HG02870 (cell line): Measurements from ENCODE around the gene PHACTR1.
"Not testable (repeated sequence)": the region's sequence is repeated elsewhere in the genome, so short reads cannot be mapped to it uniquely, and the experiment has no call there.

ENCODE experiments used
- ATAC-seq: cut with Tn5 transposase; IDR thresholded peaks from one replicate; pipeline ENCODE4 v1.9.1; 2021; ENCODE audit warnings: mild to moderate bottlenecking, moderate library complexity; ENCODE audit not compliant: unreplicated experiment

The PHACTR1 gene

DNA sequence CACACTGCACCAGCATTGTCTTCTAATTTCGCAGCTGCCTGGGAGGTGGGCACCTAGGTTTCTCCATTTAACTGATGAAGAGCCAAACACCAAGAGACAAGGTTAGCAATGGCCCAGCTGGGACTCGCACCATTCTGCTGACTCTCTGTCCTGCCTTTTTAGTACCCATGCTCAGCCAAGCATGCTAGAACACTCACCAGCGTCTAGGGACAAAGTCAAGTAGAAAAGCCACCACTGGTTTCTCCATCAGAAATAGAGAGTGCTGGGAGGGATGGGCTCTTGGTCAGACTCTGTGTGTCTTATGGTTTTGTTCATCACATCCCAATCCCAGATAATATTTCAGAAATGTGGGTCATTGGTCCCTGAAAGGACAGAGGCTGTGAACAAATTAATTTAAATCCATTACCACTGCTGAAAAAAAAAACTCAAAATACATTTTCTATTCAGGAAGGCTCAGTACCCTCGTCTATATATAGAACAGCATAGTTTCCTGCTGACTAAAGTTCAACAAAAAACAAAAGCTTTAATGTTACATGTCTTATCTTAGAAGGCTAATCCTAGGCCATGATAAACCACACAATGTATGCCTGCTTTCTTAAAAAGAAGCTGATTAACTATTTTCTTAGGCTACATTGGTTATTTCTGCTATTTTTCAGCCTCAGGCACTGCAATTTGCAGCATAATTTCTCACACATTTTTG, 500.8 kb downstream of the PHACTR1 start:
- ATAC-seq = no peak

DNA sequence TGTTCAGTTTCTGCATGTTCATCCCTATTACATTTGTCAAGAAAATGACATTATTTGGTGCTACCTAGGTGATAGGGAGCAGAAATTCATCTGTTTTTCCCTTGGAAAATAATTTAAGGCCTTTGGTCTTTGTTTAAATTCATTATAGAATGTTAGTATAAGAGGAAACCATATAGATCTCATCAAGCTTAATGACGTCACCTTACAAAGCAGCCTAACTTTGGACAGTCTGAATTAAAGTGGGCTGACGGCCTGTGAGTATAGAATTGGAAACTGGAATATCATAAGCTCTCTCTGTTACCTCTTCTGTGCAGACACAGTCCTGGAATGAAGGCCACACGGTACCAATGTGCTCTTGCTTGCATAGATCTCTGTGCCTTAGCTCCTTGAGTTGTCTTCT, 503.7 kb downstream of the PHACTR1 start:
- ATAC-seq = no peak

DNA sequence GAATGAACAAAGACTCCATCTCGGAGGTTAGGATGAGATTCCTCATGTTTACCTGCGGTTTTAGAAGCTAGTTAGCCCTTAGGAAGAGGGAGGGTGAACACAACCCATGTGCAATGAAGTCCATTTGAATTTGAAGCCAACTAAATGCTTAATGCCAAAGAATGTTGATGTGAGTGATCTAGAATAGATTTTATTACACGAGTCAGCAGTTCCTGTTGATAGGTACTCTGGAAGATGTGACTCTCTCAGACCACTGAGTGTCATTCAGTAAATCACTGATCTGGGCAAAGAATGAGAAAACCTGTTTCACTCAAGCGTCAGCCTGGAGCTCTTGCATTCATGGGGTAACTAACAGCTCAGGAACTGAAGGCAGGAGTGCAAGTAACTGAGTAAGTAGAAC, 505.5 kb downstream of the PHACTR1 start:
- ATAC-seq = no peak

DNA sequence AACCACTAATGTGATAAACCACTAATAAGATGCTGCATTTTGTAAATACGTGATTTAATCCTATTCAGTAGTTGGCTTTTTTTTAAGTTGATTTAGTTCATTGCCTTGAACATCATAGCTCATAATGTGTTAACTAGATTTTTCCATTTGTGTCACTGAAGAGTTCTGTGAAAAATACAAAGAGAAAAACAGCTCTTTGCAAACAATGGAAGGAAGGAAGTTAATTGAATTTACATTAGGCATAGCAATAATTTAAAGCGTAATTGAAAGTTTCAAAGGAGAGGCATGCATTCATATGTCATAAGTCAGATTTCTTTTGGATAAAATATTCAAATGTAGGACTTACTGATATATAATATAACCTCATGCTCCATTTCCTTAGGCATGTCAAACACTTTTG, 509.5 kb downstream of the PHACTR1 start:
- ATAC-seq = no peak

DNA sequence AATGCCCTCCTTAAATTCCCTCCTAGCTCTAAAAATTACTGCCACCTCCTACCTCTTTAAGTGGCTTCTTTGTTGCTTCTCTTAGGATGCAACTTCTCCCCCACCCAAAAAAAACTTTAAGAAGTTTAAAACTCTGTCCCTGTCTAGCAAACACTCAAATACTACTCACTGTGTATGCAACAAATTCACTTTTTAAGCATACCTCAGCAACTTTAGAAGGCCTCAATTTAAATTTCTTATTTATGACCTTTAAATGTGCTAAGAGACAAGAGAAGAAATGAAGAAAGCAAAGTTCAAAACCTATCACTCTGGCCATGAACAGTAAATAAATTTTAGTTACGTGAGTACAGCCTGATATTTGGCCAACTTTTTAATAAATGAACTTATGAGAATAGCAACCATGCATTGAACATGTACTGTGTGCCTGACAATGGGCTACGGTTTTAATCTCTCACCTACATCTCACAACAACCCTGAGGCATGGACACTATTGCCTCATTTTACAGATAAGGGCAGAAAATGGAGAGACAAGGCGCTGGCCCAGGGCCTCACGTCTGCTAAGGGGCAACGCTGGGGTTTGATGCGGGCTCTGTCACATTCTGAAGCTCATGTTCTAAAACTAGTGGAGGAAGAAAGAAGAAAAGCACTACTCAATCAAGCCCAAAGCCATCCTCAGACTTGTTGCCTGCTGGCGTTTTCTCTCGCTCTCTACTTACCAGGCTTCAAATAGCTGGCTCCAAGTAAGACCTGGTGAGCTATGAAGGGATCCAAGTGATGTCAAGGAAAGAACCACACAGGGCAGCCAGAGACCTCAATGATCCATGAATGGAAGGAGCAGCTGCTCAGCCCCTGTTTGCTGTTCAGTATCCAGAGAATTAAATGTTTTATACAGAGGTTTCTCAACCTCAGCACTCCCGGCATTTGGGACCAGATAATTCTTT, 512.0 kb downstream of the PHACTR1 start:
- no peak for ATAC-seq

DNA sequence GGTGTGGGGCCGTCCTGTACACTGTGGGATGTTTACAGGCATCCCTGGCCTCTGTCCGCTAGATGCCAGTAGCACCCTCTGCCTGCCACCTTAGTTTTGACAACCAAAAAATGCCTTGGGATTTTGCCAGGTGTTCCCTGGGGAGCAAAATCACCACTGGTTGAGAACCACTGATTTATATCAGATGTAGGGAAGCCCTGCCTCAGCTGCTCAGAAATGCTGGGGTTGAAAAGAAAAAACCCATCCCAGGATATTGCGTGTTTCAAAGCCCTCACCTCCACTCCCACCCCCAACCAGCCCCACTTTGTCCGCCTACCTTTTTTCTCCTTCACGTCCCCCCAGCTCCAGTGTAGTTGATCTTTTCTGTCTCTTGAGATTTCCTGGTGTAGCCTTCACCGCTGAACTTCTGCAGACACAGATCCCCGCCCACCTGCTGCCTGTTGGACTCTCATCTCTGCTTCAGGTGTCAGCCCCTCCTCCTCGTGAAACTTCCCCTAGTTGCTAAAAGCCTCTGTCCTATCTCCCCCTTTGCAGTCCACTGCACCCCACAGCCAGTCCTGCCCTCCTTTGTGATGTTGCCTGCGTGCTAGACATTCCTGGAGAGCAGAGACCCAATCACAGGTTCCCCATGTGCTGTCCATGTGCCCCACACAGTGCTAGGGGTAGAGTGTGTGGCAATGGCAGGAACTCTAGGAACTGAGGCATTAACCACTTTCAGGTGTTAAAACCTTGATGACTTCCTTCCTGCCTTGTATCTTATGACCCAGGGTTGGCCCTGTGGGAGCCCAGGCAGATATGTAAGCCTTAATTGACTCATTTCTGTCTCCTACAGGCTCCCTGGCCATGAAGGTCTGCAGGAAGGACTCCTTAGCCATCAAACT, 512.9 kb downstream of the PHACTR1 start:
- peak; percentile 81 for ATAC-seq

DNA sequence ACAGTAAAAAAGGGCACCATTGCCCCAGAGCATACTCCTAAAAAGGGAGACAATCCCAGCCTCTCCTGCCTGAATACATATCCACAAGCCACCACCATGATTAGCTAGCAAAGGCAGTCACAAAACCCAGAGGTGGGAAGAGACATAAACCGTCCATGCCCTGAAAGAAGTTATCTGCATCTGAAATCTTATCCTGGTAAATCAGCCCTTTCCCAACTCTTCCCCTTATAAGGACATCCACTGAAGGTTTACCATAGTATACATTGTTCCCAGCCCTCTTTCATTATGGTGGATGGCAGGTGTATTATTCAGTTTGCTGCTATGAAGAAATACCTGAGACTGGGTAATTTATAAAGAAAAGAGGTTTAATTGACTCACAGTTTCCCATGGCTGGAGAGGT, 516.5 kb downstream of the PHACTR1 start:
- ATAC-seq = no peak

DNA sequence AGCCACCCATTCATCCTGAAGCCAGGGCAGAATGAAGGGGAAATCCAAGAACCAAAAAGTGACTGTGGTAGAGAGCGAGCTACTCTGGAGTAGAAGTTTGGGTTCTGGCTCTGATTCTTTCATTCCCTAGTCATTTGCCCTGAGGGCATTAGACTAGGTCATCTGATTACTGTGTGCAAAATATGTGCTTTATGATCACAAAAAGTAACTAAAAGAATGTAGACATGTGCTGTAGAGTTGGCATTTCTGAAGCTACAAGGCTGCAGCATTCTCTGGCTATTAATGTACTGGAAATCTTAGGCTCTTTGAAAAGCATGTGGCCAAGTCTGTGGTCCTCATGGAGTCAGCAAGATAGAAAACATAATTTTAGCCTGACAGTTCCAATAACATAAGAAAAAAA, 517.6 kb downstream of the PHACTR1 start:
- no peak for ATAC-seq

DNA sequence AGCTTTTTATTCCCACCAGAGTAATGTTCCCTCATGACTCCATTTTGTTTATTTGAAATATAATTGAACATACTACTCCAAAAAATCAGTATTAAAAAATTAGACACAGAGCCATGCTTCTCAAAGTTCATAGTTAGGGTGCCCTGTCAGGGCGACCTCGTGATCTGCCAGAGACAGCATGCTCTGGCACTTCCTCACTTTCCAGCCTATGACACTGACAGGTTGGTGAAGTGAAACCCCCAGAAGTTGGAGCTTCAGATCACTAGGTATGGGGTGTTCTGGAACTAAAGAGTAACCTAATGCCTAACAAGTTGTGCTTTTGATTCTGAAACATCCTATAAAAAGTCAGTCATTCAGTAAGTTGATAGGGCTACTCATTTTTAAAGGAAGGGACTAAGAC, 518.8 kb downstream of the PHACTR1 start:
- no peak for ATAC-seq

DNA sequence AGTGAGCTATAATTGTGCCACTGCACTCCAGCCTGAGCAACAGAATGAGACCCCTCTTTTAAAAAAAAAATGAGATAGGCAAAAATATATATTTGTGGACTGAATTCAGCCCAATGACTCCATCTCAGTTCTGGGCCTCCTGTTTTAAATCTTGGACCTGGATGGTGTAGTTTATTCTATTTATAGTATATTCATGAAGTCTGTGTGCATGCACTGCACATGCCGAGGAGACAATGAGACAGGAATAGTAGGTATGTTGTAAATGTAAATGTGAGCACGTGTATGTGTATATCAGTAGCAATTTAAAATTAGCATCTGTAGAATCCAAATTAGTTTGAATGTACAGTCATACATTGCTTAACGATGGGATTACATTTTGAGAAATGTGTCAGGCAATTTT, 520.8 kb downstream of the PHACTR1 start:
- ATAC-seq = no peak

DNA sequence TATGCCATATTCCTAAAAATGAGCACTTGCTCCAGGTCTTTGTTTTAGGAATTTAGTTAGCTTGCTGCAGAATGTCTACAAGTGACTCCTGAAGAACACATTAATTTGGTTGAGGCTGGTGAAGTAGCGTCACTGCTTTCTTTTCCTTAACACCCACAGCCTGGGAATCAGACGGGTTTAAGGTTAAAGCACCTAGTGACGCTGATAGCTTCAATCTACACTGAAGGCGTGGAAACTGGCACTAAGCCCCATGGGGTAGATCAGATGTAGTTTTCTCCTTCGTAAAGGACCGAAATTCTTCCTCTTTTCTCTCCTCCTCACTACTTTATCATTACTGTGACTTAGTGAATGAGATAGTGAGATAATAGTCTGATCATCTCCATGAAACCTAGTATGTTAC, 521.5 kb downstream of the PHACTR1 start:
- ATAC-seq = no peak

DNA sequence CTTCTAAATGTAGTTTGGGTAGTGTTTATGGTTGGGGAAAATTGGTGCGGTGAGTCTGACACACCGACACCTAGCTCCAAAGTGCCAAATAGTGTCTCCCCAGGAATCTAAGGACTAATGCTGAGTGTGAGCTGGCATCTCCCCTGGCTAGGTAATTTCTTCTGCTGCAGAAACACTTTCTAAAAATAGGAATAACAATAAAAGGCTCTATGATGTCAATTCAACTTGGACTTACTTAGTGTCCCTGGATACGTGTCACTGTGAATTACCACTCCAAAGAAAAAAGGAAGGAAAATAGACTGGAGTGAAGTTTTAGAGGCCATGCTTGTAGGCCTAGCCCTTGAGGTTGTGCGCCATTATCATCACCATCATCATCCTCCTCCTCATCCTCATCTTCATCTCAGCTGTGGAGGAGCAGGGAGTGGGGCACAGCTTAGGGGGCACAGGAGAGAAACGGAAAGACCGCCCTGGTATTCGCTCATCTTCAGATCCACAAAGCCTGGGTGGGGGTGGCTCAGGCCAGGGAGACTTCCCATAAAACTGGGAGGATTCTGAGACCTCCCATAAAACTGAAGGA, 522.2 kb downstream of the PHACTR1 start:
- no peak for ATAC-seq

DNA sequence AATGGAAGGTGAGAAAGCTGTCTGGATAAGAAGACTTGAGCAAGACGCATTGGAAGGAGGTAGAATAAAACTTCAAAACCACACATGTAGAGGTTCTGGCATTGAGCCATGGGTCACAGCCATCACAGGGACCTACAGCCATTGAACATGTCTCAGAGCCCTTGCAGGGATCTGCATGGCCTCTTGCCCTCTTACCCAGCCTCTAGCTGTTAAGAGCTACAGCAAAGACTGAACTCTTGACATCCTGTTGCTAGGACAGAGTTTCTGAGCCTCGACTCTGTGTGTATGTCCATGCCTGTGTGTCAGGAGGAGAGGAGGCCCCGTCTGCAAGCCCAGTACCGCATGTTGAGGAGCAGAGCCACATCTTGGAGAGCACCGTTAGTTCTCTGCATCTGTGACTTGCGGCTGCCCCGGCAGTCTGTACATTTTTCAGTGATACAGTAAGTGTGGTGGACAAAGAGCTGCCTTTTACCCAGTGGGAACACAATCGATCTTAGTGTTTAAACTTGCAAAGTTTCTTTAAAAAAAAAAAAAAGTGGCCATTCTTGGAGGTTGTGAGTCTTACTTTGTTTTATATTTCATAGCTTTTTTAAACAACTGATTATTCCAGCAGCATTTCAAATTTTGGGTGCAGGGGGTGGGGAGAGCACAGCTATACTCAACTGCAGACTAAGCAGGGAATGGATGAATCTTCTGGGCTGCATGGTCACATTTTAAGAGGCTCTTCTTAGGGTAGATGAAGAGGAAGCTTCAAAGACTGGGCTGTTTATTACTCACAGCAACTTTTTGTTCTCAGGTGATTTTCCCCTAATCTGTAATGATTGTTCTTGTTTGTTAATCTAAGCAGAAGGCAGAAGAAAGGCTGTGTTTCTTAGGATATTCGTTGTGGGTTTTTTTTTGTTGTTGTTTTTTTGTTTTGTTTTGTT, 523.2 kb downstream of the PHACTR1 start:
- ATAC-seq = no peak

DNA sequence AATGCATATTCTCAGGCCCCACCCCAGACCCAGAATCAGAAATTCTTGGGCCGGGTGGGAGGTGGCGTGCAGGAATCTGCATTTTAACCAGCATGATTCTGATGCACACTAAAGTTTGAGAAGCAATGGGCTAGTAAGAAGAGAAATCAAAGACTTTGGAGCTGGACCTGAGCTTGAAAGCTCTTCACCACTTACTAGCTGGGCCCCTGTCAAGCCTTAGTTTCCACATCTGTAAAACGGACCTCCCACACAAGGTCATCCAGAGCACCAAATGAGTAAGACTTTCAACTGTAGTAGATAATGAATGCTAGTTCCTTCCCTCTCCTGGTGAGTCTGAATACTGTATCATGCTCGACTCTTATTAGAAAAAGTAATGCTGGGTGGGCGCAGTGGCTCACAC, 524.8 kb downstream of the PHACTR1 start:
- no peak for ATAC-seq

DNA sequence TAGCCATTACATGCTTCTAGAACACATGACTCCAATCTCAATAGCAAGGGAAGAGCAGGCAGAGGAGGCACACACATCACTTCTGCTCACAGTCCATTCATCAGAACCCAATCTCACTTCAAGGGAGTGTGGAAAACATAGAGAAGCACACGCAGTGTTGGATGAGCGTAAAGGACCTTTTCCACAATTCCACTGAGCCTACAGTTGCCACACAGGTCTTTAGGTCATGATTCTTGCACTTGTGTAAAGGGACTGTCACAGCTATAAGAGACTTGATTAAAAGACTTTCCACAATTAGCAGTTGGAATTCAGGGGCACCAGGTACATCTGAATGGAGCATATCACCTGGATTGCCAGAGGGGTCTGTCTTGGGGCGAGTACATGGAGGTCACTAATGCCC, 525.6 kb downstream of the PHACTR1 start:
- ATAC-seq = no peak

DNA sequence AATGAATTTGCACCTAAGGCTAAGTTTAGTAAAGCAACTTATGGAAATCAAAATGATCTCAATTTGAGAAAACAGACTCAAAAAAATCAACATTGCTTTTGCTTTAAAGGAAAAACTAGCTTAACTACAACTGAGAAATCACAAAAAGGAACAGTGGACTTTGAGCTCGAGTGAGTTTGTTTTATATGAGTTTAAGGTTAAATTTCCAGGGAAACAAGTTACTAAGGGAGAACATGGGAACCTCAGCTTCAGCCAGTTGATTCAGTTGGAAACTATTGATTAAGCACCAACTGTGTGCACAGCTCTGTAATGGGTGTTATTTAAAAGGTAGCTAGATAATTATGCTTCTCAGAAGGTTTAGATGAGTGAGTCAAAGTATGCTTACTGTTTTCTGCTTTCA, 526.0 kb downstream of the PHACTR1 start:
- ATAC-seq = no peak

DNA sequence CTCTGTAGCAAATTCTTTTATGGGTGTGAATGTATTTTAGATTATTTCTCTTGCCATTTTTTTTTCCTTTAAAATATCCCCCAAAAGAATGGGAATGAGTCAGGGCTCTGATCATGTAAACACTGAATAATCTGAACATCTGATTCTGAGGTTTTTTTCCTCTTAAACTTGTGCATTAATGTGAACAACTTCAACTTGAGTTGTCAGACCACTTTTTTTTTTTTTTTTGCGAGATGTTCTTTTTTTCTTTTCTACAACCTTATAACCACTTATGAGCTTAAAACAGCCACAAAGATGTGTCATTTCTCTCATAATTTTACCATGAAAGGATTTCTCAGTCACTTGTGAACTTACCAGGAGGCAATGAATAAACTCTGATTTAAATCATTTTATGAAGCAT, 526.5 kb downstream of the PHACTR1 start:
- ATAC-seq = no peak

DNA sequence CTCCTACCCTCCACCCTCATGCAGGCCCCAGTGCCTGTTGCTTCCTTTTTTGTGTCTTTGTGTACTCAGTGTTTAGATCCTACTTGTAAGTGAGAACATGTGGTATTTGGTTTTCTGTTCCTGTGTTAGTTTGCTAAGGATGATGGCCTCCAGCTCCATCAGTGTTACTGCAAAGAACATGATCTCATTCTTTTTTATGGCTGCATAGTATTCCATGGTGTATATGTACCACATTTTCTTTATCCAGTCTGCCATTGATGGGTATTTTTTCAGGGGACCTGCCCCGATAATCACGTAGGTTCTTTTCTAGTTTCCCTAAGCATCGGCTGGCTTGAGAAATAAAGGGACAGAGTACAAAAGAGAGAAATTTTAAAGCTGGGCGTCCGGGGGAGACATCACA, 527.2 kb downstream of the PHACTR1 start:
- ATAC-seq = not testable (repeated sequence)

DNA sequence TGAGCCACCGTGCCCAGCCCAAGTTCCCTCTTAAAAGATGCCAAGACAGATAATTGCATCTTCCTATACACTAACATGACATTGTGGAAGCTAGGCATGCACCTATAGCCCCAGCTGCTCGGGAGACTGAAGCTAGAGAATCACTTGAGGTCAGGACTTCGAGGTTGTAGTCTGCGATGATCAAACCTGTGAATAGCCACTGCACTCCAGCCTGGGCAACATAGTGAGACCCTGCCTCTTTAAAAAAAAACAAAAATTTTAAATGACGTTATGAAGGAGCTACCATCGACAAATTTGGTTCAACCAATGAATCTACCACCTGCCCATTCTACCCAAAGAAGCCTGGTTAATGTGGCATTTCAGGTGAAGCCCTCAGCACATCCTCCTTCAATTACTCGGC, 531.1 kb downstream of the PHACTR1 start:
- ATAC-seq = no peak

DNA sequence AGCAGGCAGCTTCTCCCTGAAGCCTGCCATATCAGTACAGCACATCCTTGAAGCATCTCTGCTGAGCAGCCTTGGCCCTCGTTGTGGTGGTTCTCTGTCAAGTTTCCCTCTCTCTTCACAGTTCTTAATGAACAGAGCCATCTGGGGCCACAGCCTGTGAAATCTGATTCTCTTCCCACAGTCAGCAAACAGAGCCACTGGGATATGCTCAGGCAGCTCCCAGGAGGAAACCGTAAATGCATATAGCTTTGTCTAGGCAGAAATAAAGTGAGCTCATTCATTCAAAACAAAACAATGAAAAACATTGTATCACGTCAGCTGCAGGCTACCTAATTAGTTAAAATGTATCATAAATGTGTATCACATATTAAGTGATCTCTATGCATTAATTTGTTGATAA, 531.5 kb downstream of the PHACTR1 start:
- no peak for ATAC-seq
